ENCODE measurements around the gene THADA. TPM values are rescaled to one million over a fixed set of nuclear protein-coding genes. Genes with fewer than 3 reads are reported as not detected.

THADA gene
- total RNA-seq, 3 donors from 2014 or later (not counting 1 experiment from before 2014, with no cell fraction given) = 34.1 to 35.7 (median 35.3) TPM

DNA sequence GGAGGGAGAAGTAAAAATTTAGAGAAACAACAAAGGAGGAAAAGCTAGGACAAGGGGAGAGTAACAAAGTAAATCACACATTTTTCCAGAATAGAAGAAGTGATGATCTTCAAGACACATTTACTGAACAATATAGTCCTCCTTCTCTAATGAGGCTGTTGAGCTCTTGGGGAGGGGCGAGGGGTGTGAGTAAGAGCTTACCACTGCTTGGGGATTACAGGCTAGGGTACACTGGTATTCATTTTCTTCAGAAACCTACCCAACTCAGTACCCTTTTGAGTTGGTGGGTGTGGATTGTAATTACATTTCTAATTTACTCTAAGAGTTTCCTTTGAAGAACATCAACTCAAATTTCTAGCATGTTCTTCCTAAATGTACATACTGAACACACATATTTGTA is 211.7 kb downstream of the THADA start:
- no CpG with 5 or more reads among the region's 1 CpG for WGBS (ENCODE audit: insufficient coverage)
- H3K4me1 Mint-ChIP-seq = peaks cover 31 to 49% of the 10 kb centered on the region in 2 donors
- intact Hi-C loops (cut with micrococcal nuclease) = no loop called here
- H3K27ac ChIP-seq (ENCODE audit: low read length) = no peak overlapping the region
- TF ChIP-seq, protein P1, sequence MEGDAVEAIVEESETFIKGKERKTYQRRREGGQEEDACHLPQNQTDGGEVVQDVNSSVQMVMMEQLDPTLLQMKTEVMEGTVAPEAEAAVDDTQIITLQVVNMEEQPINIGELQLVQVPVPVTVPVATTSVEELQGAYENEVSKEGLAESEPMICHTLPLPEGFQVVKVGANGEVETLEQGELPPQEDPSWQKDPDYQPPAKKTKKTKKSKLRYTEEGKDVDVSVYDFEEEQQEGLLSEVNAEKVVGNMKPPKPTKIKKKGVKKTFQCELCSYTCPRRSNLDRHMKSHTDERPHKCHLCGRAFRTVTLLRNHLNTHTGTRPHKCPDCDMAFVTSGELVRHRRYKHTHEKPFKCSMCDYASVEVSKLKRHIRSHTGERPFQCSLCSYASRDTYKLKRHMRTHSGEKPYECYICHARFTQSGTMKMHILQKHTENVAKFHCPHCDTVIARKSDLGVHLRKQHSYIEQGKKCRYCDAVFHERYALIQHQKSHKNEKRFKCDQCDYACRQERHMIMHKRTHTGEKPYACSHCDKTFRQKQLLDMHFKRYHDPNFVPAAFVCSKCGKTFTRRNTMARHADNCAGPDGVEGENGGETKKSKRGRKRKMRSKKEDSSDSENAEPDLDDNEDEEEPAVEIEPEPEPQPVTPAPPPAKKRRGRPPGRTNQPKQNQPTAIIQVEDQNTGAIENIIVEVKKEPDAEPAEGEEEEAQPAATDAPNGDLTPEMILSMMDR (IDR thresholded peaks at IDR 0.05) = no peak
- H3K27me3 Mint-ChIP-seq (ENCODE audit: low read depth in 2 of 2) = no peaks in the 10 kb centered on the region
- no peak overlapping the region for H3K4me3 Mint-ChIP-seq
- DNase-seq (no peak), ATAC-seq (no peak)
- H3K27ac Mint-ChIP-seq = no peak overlapping the region
- no peaks in the 10 kb centered on the region for H3K36me3 ChIP-seq (ENCODE audit: control insufficient read depth, insufficient read depth, low read length)
- no peaks in the 10 kb centered on the region for H3K36me3 Mint-ChIP-seq
- H3K4me3 ChIP-seq (ENCODE audit: low read length) = no peak overlapping the region
- H3K9me3 ChIP-seq (ENCODE audit: control insufficient read depth, insufficient read depth, low read length) = no peaks in the 10 kb centered on the region
- H3K9me3 Mint-ChIP-seq = no peaks in the 10 kb centered on the region
- peaks cover 19% of the 10 kb centered on the region for H3K4me1 ChIP-seq (ENCODE audit: control insufficient read depth, insufficient read depth, low read length)
- no peaks in the 10 kb centered on the region for H3K27me3 ChIP-seq (ENCODE audit: control insufficient read depth, insufficient read depth, low read length)

DNA sequence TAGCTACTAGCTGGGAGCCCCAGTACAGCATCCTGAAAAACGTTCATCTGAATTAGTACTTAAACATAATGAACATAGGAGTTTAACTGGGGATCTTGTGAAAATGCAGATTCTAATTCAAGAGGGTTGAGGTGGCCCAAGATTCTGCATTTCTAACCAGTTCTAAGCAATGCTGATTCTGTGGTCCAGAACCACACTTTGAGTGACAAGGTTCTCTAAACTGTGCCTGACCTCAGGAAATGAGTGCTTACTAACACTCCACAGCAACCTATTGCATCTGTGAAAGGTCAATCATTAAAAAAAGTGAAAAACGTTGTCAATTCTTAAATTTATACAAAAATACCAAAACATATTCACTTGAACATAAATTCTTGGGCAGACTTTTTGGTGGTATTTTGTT is 212.3 kb downstream of the THADA start:
- no peaks in the 10 kb centered on the region for H3K9me3 Mint-ChIP-seq
- no peak overlapping the region for H3K4me3 Mint-ChIP-seq
- DNase-seq = no peak
- peaks cover 25 to 43% of the 10 kb centered on the region in 2 donors for H3K4me1 Mint-ChIP-seq
- intact Hi-C loops (cut with micrococcal nuclease) = no loop called here
- Histone ChIP-seq H3K27me3 (ENCODE audit: control insufficient read depth, insufficient read depth, low read length) (no peaks in the 10 kb centered on the region), H3K27ac (ENCODE audit: low read length) (no peak overlapping the region), H3K36me3 (ENCODE audit: control insufficient read depth, insufficient read depth, low read length) (no peaks in the 10 kb centered on the region), H3K4me3 (ENCODE audit: low read length) (no peak overlapping the region), H3K4me1 (ENCODE audit: control insufficient read depth, insufficient read depth, low read length) (peaks cover 13% of the 10 kb centered on the region), H3K9me3 (ENCODE audit: control insufficient read depth, insufficient read depth, low read length) (no peaks in the 10 kb centered on the region)
- 64% methylated on average over 1 of the region's 2 CpGs for WGBS (ENCODE audit: insufficient coverage)
- H3K27me3 Mint-ChIP-seq (ENCODE audit: low read depth in 2 of 2) = no peaks in the 10 kb centered on the region
- peak in 1 of 3 donors; percentile 53 for ATAC-seq
- H3K27ac Mint-ChIP-seq = no peak overlapping the region
- TF ChIP-seq, protein P1 (IDR thresholded peaks at IDR 0.05) = no peak
- H3K36me3 Mint-ChIP-seq = no peaks in the 10 kb centered on the region

DNA sequence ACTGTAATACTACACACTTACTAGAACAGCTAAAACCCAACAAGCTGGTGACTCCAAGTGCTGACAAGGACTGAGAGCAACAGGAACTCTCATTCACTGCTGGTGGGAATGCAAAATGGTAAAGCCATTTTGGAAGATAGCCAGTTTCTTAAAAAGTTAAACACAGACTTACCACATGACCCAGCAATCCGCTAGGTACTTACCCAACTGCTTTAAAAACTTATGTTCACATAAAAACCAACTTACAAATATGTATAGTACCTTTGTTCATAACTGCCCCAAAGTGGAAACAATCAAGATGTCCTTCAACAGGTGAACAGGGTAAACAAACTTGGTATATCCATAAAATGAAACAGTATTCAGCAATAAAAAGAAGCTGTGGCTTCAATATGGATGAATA is 216.3 kb downstream of the THADA start:
- DNase-seq (no peak), ATAC-seq (no peak)
- no peaks in the 10 kb centered on the region for H3K9me3 ChIP-seq (ENCODE audit: control insufficient read depth, insufficient read depth, low read length)
- no peaks in the 10 kb centered on the region for H3K36me3 ChIP-seq (ENCODE audit: control insufficient read depth, insufficient read depth, low read length)
- H3K27ac ChIP-seq (ENCODE audit: low read length) = no peak overlapping the region
- TF ChIP-seq, protein P1 (IDR thresholded peaks at IDR 0.05) = no peak
- H3K4me3 Mint-ChIP-seq = no peak overlapping the region
- H3K27me3 ChIP-seq (ENCODE audit: control insufficient read depth, insufficient read depth, low read length) = no peaks in the 10 kb centered on the region
- no peaks in the 10 kb centered on the region for H3K36me3 Mint-ChIP-seq
- H3K9me3 Mint-ChIP-seq = no peaks in the 10 kb centered on the region
- H3K4me1 ChIP-seq (ENCODE audit: control insufficient read depth, insufficient read depth, low read length) = peaks cover 3% of the 10 kb centered on the region
- peaks cover 16 to 18% of the 10 kb centered on the region in 2 donors for H3K4me1 Mint-ChIP-seq
- no peak overlapping the region for H3K4me3 ChIP-seq (ENCODE audit: low read length)
- H3K27ac Mint-ChIP-seq = no peak overlapping the region
- H3K27me3 Mint-ChIP-seq (ENCODE audit: low read depth in 2 of 2) = no peaks in the 10 kb centered on the region
- intact Hi-C loops (cut with micrococcal nuclease) = no loop called here
- WGBS (ENCODE audit: insufficient coverage) = 93% methylated on average over 1 of the region's 1 CpG

DNA sequence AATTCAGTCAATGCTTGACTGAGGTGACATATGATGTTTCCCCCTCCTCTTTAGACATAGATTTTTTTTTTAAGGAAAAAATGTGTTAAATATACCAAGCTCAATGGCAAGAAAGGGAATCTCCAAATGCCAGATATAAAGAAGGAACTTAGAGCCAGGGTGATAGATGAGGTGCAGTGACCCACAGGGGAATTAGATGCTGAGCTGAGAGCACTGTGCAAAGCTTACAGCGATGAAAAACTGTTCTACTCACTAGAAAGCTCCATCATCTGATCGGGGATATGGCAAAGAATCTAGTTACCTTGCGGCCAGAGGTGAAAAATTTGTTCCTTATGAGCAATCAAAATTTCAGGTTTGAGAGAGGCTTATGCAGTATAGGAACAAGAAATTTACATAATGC is 218.5 kb downstream of the THADA start:
- no peaks in the 10 kb centered on the region for H3K36me3 Mint-ChIP-seq
- intact Hi-C loops (cut with micrococcal nuclease) = no loop called here
- TF ChIP-seq, protein P1 (IDR thresholded peaks at IDR 0.05) = no peak
- no peaks in the 10 kb centered on the region for H3K27me3 Mint-ChIP-seq (ENCODE audit: low read depth in 2 of 2)
- Histone ChIP-seq H3K36me3 (ENCODE audit: control insufficient read depth, insufficient read depth, low read length) (no peaks in the 10 kb centered on the region), H3K27me3 (ENCODE audit: control insufficient read depth, insufficient read depth, low read length) (no peaks in the 10 kb centered on the region), H3K4me3 (ENCODE audit: low read length) (no peak overlapping the region), H3K27ac (ENCODE audit: low read length) (no peak overlapping the region), H3K9me3 (ENCODE audit: control insufficient read depth, insufficient read depth, low read length) (no peaks in the 10 kb centered on the region), H3K4me1 (ENCODE audit: control insufficient read depth, insufficient read depth, low read length) (no peaks in the 10 kb centered on the region)
- 100% methylated on average over 3 of the region's 3 CpGs for WGBS (ENCODE audit: insufficient coverage)
- H3K4me1 Mint-ChIP-seq = peaks cover 7 to 8% of the 10 kb centered on the region in 2 donors
- no peak overlapping the region for H3K4me3 Mint-ChIP-seq
- no peak for ATAC-seq
- H3K27ac Mint-ChIP-seq = no peak overlapping the region
- no peaks in the 10 kb centered on the region for H3K9me3 Mint-ChIP-seq
- DNase-seq = no peak

Measured in natural killer cell (primary cell).